ENCODE measurements around the gene GAS2L1. TPM values are rescaled to one million over a fixed set of nuclear protein-coding genes. Genes with fewer than 3 reads are reported as not detected.

Gene GAS2L1
- total RNA-seq, 1 experiment from 2014 or later: 29.4 TPM

GRCh38 chr22:29341849-29342127, 35.3 kb downstream of the GAS2L1 start:
- no peaks in the 10 kb centered on the region for H3K9me3 ChIP-seq (ENCODE audit: control insufficient read depth in 1 of 2, insufficient read depth in 1 of 2, low read depth in 1 of 2, low read length in 2 of 2)
- DNase-seq (ENCODE audit: low read depth, low spot score): no peak
- no peaks in the 10 kb centered on the region for H3K79me2 ChIP-seq (ENCODE audit: insufficient read depth, low read length)
- H3K4me1 ChIP-seq (ENCODE audit: control insufficient read depth in 1 of 2, insufficient read depth in 2 of 2, low read length in 2 of 2): peaks cover 24 to 33% of the 10 kb centered on the region in 2 experiments
- H3K4me2 ChIP-seq (ENCODE audit: low read length): no peak overlapping the region
- no TSS peak for BruUV-seq (replicated peaks)
- H3K27ac ChIP-seq (ENCODE audit: low read depth, low read length): no peak overlapping the region
- no peak for TF ChIP-seq TCF7L2 (IDR thresholded peaks at IDR 0.05; ENCODE audit: borderline replicate concordance, extremely low read depth, insufficient read depth, insufficient read length)
- no peak for TF ChIP-seq ATF3 (IDR thresholded peaks at IDR 0.05)
- TF ChIP-seq REST (IDR thresholded peaks at IDR 0.05; ENCODE audit: low read depth): no peak
- TF ChIP-seq POLR2AphosphoS5 (IDR thresholded peaks at IDR 0.05; ENCODE audit: low read depth, low read length): no peak
- no peak for TF ChIP-seq POLR2A (IDR thresholded peaks at IDR 0.05; ENCODE audit: borderline replicate concordance, extremely low read depth, insufficient read depth, insufficient read length)
- TF ChIP-seq ELF1 (IDR thresholded peaks at IDR 0.05; ENCODE audit: borderline replicate concordance, low read depth): no peak
- no peak for TF ChIP-seq CBX3 (IDR thresholded peaks at IDR 0.05; ENCODE audit: low read depth)
- no peak for TF ChIP-seq SIN3A (IDR thresholded peaks at IDR 0.05; ENCODE audit: low read depth)
- no peak for TF ChIP-seq CTCF (IDR thresholded peaks at IDR 0.05 in 2 of 3, conservative IDR thresholded peaks at IDR 0.05 in 1 of 3; ENCODE audit: borderline replicate concordance in 1 of 3, insufficient read depth in 1 of 3, low read depth in 2 of 3, low read length in 2 of 3)
- TF ChIP-seq EZH2 (IDR thresholded peaks at IDR 0.05): no peak
- TF ChIP-seq ZNF274 (IDR thresholded peaks at IDR 0.05; ENCODE audit: low read depth, low read length): no peak
- TF ChIP-seq EGR1 (IDR thresholded peaks at IDR 0.05; ENCODE audit: low read depth): no peak
- no peak for TF ChIP-seq JUND (IDR thresholded peaks at IDR 0.05)
- no peaks in the 10 kb centered on the region; the same call in 1 of the 2 replicates for H4K20me1 ChIP-seq (ENCODE audit: insufficient read depth)
- H3K9ac ChIP-seq (ENCODE audit: low read length): no peak overlapping the region
- no peaks in the 10 kb centered on the region for H3K9me2 ChIP-seq (ENCODE audit: insufficient read depth)
- RAD21 ChIA-PET (ENCODE audit: low non-redundant PET in 1 of 2, low total read pairs in 2 of 2, uncharacterized antibody in 2 of 2, unreplicated experiment in 2 of 2): no interaction called here
- POLR2A ChIA-PET: no interaction called here
- H3K27me3 ChIP-seq (ENCODE audit: insufficient read depth, low read length): no peaks in the 10 kb centered on the region
- H3K4me3 ChIP-seq (replicated peaks in 1 of 2; ENCODE audit: low read depth in 1 of 2, low read length in 2 of 2): no peak overlapping the region
- CTCF ChIA-PET: no interaction called here
- H3K36me3 ChIP-seq (ENCODE audit: control insufficient read depth in 1 of 2, insufficient read depth in 2 of 2, low read length in 2 of 2): peaks cover 22 to 25% of the 10 kb centered on the region in 2 experiments
- no peak overlapping the region for H2AFZ ChIP-seq (ENCODE audit: low read depth, low read length, poor library complexity, severe bottlenecking)
- no peak for ATAC-seq
- intact Hi-C loops (cut with micrococcal nuclease): no loop called here
